Lower lobe of right lung (tissue), 2 donors: ENCODE measurements around the gene KIAA0040. TPM values are rescaled to one million over a fixed set of nuclear protein-coding genes. Genes with fewer than 3 reads are reported as not detected.
A peak's percentile ranks its signal among the peaks of the same experiment; 100 is the strongest.

Source experiments
- ATAC-seq, 2 donors: fragments of 200-7000 bp; cut with Tn5 transposase; one replicate each; pipeline ENCODE4 v1.9.1; 2020 to 2022; ENCODE audit warnings: mild to moderate bottlenecking in 2 of 2, moderate library complexity in 2 of 2
- DNase-seq: peaks from one replicate; pipeline ENCODE4 v3.0.0-alpha.2; 2020
- H3K27ac ChIP-seq: fragments of 200-600 bp; one replicate; pipeline ENCODE4 v1.8.0; 2022
- H3K27me3 ChIP-seq: fragments of 200-600 bp; one replicate; pipeline ENCODE4 v1.8.0; 2022; ENCODE audit warnings: low read depth
- H3K36me3 ChIP-seq: fragments of 200-600 bp; one replicate; pipeline ENCODE4 v1.8.0; 2022; ENCODE audit warnings: mild to moderate bottlenecking
- H3K4me1 ChIP-seq: fragments of 200-600 bp; one replicate; pipeline ENCODE4 v1.8.0; 2022
- H3K4me3 ChIP-seq: fragments of 200-600 bp; one replicate; pipeline ENCODE4 v1.8.0; 2022; ENCODE audit warnings: mild to moderate bottlenecking
- H3K9me3 ChIP-seq: fragments of 200-600 bp; one replicate; pipeline ENCODE4 v1.8.0; 2022
- CTCF ChIP-seq: fragments of 200-600 bp; IDR thresholded peaks from one replicate; pipeline ENCODE4 v1.8.0; 2022; ENCODE audit warnings: antibody characterized with exemption, mild to moderate bottlenecking
- intact Hi-C: fragments of 100-400 bp; cut with DNase I; formaldehyde crosslinking; loops from one replicate; pipeline ENCODE4 v1.11.0; 2022
- total RNA-seq: library from RNA; stranded (reverse); fragmentation: NEBNext Ultra II Directional; extraction: Animal tissue kit (Norgen Biotek cat#: 25700); gene quantifications from one replicate; pipeline ENCODE4 v1.2.1, GENCODE V29; 2021
- donor health status: DM: no; HTN: yes; CAD: no; lungs with severe emphysema.

The KIAA0040 gene
- total RNA-seq, 1 donor from 2014 or later: 46.9 TPM

- no peak for ATAC-seq
- H3K4me3 ChIP-seq: no peak overlapping the region
- no peaks in the 10 kb centered on the region for H3K27me3 ChIP-seq
- intact Hi-C loops: no loop called here
- peaks cover 43% of the 10 kb centered on the region for H3K4me1 ChIP-seq
- H3K36me3 ChIP-seq: peaks cover 54% of the 10 kb centered on the region
- no peaks in the 10 kb centered on the region for H3K9me3 ChIP-seq
- H3K27ac ChIP-seq: no peak overlapping the region
- no peak for TF ChIP-seq CTCF
- DNase-seq: no peak
Observed at GRCh38 chr1:175171036-175171913, 21.3 kb downstream of the KIAA0040 start.

GRCh38 chr1:175169286-175170018, 23.1 kb downstream of the KIAA0040 start:
- Histone ChIP-seq H3K4me1 (peaks cover 37% of the 10 kb centered on the region), H3K27ac (peak overlapping the region; percentile 7), H3K36me3 (peaks cover 68% of the 10 kb centered on the region), H3K9me3 (no peaks in the 10 kb centered on the region), H3K27me3 (no peaks in the 10 kb centered on the region), H3K4me3 (no peak overlapping the region)
- ATAC-seq (peak in 1 of 2 donors; percentile 74), DNase-seq (no peak)
- intact Hi-C loops: no loop called here
- TF ChIP-seq CTCF: no peak

- Histone ChIP-seq H3K9me3 (no peaks in the 10 kb centered on the region), H3K4me3 (no peak overlapping the region), H3K27me3 (no peaks in the 10 kb centered on the region), H3K27ac (peak overlapping the region; percentile 7), H3K36me3 (peaks cover 72% of the 10 kb centered on the region), H3K4me1 (peaks cover 30% of the 10 kb centered on the region)
- DNase-seq (no peak), ATAC-seq (no peak)
- intact Hi-C loops: no loop called here
- no peak for TF ChIP-seq CTCF
Observed at GRCh38 chr1:175168782-175169181, 23.8 kb downstream of the KIAA0040 start.

GRCh38 chr1:175167861-175168260, 24.7 kb downstream of the KIAA0040 start:
- Histone ChIP-seq H3K9me3 (no peaks in the 10 kb centered on the region), H3K27me3 (no peaks in the 10 kb centered on the region), H3K36me3 (peaks cover 74% of the 10 kb centered on the region), H3K27ac (no peak overlapping the region), H3K4me1 (peaks cover 29% of the 10 kb centered on the region), H3K4me3 (no peak overlapping the region)
- ATAC-seq: no peak
- no peak for DNase-seq
- no peak for TF ChIP-seq CTCF
- intact Hi-C loops: no loop called here

GRCh38 chr1:175166746-175167145, 25.8 kb downstream of the KIAA0040 start:
- ATAC-seq: no peak
- TF ChIP-seq CTCF: no peak
- Histone ChIP-seq H3K4me3 (no peak overlapping the region), H3K4me1 (peaks cover 29% of the 10 kb centered on the region), H3K27ac (no peak overlapping the region), H3K27me3 (no peaks in the 10 kb centered on the region), H3K9me3 (no peaks in the 10 kb centered on the region), H3K36me3 (peaks cover 80% of the 10 kb centered on the region)
- no peak for DNase-seq
- intact Hi-C loops: no loop called here
